GM18517 (cell line): ENCODE results near the gene TBC1D16.

ENCODE experiments used
- ATAC-seq: cut with Tn5 transposase; IDR thresholded peaks from one replicate; pipeline ENCODE4 v1.9.1; 2021; ENCODE audit warnings: mild to moderate bottlenecking, moderate library complexity; ENCODE audit not compliant: unreplicated experiment

TBC1D16 gene

DNA sequence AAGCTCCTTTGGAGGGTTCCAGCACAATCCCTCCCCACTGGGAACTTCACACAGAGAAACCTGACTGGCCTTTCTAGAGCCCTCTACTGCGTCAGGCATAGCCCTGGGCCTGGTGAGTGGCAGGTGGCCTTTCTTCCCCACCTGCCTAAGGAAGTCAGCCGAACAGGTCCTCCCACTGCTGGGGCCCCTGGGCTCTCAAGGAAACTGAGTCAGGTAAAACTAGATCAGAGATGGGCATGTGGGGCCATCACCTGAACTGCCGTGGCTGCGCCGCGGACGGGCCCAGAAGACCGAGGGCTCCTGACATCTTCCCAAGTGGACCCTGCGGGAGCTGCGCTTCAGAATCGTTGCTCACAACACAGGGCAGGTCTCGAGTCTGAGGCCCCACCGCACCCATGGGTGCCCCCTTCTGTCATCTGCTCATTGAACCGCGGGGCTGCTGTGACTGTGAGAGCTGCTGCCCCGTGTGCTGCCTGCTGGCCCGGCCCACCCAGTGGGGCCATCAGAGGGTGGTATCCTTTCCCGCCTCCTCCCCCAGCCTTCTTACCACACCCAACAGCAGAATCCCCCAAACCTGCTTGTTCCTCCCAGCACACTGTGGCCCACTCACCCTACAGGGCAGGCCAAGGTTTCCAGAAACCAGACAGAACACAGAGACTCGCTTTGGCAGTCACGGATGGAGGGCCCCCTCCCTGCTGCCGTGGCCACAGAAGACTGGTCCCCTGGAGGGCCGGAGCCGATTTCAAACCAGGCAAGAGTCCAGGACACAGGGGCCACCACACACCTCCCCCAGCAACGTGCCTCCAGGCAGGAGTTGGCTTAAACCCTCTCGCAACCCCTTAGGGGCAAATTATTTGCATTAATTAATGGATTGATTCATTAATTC lies 81.1 kb downstream of the TBC1D16 start:
- ATAC-seq = no peak

DNA sequence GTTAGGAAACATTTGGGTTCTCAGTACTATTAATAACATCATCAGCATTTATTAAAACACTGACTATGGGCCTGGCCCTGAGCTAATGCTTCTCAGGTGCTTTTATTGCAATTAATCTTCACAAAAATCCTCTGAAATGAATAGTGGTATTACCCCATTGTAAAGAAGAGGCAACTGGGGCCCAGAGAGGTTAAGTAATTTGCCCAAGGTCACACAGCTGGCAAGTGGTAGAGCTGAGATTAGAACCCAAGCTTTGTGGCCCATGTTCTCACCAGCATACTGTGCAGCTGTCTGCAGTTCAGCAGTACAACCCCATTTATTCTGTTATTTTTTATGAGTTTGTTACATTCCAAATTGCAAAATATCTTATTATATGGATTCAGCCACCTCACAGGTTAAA lies 82.3 kb downstream of the TBC1D16 start:
- ATAC-seq = no peak

DNA sequence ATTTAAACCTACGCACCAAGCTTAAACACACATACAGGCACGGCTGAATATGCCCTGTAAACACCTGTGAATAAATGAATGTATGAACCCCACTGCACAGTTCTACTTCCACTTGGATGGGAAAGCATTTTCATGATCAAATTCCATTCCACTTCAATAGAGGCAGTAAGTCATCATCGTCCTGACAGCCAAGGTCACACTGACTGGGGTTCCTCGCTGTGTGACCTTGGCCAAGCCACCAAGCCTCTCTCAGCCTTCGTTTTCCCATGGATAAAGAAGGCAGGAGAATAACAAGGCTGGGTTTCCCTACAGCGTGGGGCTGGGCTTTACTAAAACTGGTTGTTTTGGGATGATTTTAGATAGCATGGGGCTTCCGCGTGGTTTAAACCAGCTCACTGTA lies 82.8 kb downstream of the TBC1D16 start:
- no peak for ATAC-seq

DNA sequence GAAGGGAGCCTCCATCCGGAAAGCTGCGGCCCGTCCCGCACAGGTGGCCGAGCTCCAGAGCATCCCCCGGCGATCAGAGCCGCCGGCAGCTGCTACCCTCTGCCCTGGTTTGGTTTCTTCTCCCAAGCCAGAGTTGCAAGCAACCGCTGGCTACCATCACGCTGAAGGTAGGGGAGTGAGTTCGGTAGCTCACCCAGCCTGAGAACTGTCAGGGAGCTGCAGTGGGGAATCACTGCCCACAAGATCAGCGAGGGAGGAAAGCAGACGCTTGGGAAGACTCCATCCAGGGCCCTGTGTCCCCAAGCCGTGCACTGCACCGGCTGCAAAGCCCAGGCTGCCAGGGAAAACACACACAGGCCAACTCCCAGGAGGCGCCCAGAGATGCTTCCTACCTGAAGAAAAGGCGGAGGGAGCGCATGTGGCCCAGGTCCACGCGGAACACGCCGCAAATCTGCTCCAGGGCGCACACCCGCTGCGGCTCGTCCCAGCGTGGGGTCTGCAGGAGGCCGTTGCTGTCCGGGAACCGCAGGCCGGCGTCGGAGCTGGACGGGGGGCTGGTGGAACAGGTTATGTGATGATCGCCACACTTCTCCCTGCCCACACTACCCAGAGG lies 83.3 kb downstream of the TBC1D16 start:
- no peak for ATAC-seq

DNA sequence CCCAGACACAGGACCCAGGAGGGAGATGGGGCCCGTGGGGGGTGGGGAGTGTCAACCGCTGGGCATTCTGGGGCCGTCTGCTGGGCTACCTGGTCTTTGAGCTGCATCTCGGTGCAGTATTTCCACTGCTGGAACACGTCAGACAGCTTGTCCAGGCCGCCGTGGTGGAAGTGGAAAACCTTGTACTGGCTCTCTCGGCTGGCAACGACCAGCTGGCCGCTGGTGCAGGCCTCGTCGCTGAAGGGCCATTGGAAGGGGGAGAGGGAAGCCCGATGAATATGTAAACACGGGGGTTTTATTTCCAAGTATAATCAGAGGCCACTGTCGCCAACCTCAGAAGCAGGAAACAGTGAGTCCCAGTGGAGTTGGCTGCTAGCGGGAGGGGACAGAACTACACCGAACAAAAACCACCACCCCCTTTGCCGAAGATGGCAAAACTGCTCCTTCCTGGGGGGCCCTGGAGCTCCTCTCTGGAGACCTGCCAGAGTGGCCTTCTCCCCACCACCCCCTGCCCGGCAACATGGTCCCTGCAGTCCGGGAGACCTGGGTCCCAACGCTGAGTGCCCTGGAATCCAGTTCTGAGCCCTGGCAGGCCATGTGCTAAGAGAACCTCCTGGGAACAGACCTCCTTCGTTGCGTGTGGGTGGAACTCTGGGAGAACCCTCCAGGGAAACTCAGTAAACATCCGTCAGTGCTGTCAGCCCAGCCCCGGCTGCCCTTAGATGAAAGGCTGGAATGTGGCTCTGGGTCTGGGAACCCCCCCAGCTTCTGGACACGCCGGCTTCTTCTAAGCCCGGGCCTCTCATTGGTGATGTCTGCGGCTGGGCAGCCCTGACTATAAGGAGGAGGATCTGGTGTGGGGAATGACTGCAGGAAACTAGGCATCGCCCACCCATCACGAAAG lies 84.1 kb downstream of the TBC1D16 start:
- no peak for ATAC-seq

DNA sequence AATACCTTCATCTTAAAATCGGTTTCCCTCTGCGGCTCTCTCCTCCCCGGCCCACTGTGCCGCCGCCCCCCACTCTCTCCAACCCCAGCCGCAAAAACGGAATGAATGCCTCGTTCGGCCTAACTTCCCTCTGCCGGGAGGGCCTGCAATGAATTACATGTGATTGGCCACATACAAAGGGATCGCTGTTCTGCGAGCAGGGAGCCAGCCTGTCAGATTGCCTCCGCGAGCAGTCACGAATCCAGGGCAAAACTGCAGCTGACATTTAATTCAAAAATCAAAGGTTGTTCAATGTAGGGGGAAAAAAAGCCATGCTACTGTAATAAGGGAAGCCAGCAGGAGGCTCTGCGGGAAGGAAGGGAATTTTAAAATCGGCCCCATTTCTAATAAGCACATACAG lies 84.9 kb downstream of the TBC1D16 start:
- ATAC-seq = no peak

DNA sequence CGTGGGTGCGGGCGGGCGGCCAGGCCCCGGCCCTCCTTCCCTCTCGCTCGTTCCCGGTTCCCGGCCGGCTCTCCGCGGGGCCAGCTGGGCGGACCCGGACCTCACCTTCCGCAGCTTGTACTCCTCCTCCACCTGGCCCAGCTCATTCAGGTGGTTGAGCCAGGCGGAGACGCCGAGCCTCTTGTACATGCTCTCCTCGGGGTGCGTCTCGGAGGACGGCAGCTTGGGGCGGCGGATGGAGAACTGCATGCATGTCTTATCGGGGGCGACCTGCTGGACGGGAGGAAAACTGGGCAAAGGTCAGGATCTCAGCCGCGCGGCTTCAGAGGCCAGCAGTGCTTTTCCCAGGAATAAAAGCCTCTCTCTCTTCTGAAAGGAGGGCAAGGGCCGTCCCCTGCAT lies 85.4 kb downstream of the TBC1D16 start:
- ATAC-seq = no peak

DNA sequence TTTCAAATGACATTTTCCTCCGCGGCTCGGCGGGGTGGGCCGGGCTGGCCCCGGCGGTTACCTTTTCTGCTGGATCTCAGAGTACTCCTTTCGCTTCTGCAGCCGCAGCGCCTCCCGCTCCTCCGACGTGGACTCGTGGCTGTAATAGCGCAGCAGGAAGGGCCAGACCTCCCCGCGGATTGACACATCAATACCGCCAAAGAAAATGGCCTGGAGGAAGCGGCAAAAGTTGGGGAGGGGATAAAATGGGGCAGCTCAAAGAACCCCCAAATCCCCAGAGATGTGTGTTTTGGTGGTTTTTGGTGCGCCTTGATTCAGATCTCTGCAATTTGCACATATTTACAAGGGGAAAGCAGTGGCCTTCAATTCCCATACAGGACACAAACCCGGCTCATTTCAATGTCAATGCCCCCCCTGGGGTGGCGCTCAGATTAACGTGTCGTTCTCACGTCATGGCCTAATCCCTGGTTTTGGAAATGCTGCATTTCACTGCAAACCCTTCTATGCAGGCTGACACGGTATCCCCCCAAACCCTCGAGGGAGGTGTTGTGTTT lies 85.9 kb downstream of the TBC1D16 start:
- no peak for ATAC-seq

DNA sequence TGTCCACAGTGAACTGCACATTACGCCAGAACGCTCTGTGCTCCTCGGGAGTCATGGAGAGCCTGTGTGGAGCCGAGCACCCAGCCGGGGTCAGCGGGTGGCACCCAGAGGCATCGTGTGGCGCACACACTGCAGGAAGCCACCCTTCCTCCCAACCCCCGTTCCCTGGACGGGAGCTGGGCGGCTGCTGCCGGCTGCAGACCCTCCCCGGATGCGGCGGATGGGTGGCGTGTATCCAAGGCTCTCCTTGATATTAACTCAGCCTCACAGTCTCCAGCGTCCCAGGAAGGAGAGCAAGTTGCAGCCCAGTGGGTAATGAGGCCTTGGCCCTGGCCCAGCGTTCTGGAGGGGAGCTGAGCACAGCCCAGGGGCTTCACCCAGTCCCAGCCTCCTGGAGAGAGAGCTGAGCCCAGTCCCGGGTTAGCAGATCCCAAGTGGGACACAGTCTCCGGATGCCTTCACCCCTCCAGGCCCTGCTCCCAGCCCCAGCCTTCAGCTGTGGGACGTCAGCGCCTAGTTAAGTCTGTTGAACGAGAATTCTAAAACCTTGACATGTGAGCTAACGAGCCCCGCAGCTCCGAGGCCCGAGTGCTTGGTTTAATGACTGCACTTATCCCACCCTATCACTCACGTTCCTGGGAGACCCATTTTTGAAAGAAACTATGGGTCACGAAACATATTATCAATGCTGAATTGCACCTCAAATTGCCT lies 86.6 kb downstream of the TBC1D16 start:
- ATAC-seq = no peak

DNA sequence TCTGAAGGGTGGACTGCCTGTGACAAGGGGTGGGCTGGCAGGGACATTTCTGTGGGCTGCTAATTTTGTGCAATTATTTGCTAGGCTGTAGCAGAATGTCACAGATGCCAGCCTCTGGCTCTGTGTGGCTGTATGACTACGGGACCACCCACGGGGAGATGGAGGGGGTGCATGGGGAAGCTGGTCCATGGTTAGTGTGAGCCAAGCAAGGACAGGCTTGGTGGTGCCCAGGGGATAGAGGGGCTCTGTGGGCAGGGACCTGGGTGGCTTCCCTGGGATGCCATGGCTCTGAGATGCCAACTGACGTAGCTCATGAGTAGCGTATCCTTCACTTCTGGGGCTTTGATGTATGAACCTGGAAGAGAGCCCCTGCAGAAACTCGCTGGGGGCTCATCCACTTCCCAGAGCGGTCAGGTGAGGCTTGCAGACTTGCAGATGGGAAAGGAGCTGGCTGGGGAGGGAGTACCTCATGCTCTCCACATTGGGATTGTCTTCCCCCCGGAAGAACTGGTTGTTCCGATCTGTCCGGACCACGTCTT lies 87.2 kb downstream of the TBC1D16 start:
- no peak for ATAC-seq

DNA sequence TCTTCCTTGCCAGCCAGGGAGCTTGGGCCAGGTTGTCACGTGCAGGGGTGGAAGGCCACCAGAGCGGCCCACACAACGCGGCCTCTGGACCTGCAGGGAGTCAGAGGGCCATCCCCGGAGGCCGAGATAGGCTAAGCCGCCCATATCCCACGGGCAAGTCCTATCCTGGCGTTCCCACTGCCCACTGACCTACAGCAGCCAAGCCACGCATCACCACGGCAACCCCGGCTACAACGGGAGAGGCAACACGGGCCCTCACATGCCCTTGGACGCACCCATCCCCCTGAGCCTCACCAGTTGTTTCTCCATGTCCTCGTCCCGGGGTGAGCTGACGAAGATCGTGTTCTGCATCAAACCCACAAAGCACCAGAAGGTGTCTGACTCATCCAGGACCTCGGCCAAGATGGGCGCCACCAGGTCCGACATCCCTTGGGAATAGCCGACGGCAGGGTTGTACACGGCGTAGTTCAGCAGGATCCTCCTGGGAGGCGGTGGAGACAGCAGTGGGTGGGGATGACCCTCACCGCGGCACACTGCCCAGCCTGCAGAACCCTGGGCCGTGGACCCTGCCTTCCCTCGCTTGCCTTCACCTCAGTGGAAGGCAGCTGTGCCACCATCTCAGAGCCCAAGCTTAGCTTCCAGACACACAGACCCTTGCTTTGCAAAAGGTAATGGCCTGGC lies 88.2 kb downstream of the TBC1D16 start:
- ATAC-seq = no peak

DNA sequence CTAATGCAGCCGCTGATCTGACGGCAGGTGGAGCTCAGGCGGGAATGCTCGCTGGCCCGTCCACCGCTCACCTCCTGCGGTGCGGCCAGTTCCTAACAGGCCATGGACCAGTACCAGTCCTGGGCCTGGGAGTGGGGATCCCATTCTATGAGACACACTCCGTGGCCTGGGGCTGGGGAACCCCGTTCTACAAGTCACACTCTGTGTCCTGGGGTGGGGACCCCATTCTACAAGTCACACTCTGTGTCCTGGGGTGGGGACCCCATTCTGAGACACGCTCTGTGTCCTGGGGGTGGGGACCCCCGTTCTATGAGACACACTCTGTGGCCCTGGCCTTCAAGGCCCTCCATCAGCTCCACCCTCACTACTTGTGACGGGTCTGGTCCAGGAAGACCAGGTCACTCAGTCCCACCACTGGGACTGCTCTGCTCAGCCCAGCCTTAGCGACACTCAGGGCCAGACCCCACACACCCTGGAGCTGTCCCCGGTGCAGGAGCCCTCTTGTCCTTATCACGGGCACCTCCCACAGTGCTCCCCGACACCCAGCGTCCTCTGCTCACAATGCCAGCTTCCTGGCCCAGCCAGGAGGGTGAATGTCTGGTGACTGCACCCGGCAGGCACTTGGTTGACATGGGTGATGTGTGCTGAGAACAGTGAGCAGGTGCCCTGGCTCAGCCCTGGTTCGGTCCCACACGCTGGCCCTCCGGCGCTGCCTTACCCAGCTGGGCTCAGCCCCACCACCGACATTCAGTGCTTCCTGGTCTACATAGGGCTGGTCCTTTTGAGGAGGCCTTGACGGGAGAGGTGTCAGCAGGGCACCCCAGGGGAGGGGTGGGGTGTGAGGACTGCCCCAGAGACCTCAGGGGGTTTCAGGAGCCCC lies 89.1 kb downstream of the TBC1D16 start:
- no peak for ATAC-seq

DNA sequence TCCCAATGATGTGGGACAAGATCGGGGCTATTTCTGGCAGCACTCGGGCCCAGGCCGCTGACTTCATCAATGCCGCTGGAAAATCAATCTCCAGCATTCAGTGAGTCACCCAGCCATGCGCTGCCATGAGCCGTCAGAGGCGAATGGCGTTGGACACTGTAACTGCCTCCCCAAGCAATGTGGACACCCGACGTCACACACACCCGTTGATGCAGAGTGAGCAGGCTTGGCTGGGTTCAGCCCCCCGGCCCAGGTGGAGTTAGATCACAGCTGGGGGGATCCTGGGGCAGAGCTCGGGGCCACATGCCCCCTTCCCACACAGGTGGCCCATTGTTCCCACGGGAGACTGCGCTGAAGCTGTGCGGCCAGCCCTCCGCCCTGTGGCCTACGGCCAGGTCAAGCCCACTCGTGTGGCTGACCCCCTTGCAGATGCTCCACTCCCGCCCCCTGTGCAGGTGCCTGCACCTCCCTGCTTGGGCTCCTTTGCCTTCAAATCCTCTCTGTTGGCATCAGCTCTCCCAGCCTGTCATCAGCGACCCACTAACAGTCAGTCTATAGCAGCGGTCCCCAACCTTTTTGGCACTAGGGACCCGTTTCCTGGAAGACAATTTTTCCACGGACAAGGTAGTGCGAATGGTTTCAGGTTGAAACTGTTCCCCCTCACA lies 89.9 kb downstream of the TBC1D16 start:
- no peak for ATAC-seq

DNA sequence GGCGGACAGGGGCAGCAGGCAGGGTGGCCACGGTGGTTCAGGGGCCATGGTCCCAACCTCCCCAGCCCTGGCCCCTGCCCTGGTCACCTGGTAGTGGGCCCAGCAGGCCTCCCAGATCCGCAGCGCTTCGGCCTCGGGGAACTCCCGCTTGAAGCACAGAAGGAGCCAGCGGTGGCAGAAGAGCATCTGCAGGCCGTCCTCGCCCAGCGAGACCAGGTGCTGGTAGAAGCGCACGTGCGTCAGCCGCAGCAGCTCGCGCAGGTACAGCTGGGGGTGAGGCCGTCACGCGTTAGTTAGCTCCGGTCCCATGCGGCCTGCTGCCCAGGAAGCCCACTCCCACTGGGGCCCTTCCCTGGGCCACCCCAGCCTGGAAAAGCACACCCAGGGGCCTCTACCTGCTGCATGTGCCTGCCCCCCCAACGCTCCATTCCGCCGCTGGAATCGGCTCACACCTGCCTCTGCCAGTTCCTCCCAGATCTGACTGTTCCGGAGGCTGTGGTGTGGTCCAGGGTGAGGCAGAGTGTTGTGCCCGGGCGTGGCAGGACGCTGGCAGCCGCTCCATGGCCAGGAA lies 90.8 kb downstream of the TBC1D16 start:
- ATAC-seq = no peak

DNA sequence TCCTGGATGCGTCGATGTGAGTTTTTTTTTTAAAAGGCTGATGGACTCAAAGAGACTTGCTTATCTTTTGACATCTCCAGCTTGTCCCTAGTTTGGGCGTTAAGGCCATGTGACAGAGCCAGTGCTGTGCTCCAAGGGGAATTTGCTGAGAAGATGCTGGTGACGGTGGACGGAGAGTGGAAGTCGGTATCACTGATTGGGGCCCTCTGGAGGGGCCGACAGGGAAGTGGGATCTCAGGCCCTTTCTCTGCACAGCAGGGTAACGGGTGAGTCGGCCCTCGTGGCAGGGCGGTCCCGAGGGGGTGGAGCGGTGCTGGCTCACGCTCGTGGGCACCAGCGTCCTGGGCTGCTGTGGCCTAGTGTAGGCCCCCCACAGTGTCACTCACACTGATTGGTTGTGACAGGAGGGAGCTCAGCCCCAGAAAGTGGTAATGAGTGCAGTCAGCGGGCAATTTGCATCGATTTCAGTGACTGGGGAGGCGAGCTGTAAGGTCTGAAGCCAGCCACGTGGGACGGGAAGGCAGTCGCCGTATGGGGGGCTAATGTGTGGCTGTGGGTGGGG lies 91.3 kb downstream of the TBC1D16 start:
- ATAC-seq = no peak

DNA sequence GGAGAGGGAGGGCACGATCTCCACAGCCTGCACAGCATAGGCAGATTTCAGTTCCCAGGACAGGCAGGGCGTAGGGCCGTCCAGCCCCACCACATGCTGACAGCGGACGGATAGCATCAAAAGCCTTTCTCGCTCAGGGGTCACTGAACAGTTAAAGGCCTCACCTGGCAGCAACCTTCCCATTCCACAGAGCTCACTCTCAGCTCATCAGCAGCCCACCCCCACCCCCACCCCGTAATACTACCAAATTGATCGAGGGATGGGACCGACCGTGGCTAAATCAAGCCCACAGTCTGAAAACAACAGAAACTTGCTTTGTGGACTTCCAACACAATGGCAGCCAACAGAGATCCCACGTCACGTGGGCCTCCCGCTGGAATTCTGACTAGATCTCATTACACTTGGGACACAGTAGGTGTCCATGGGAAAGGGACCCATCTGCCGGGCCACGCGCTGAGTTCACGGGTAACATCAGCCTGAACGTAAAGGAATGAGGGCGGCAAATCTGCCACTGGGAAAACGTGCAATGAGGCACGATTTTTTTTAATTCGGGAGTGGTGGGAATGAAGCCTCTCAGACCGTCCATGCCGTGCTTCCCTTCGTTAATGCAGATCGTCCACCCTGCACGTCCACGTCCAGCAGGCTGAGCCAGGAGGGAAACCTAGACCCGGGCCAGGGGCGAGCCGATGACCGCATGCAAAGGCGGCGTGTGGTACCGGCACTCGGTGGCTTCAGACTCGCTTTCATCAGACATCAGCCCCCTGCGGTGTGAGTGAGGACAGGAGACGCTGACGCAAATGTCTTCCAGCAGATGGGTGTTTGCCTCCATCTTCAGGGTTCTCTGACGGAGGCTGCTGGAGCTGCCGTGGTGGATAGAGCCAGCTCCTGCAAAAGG lies 92.1 kb downstream of the TBC1D16 start:
- ATAC-seq = no peak
